Smooth muscle cell (in vitro differentiated cells): ENCODE results near the gene FAF1. TPM values are rescaled to one million over a fixed set of nuclear protein-coding genes. Genes with fewer than 3 reads are reported as not detected.

Experiments used
- polyA plus RNA-seq: library from polyadenylated mRNA; unstranded; fragments of >200 nt; fragmentation: Nextera tagmentation; extraction: Ambion mirVana; gene quantifications from 2 replicates; pipeline ENCODE4 v1.2.1, GENCODE V29; 2016
- small RNA-seq: library from RNA; depleted of rRNA; stranded (forward); fragments of <200 nt; gene quantifications from one replicate; pipeline ENCODE3, GENCODE V24; 2014
- total RNA-seq: library from RNA; depleted of rRNA; stranded (reverse); fragments of >200 nt; gene quantifications from 2 replicates; pipeline ENCODE4 v1.2.3, GENCODE V29; 2014

FAF1 gene
- total and polyA plus RNA-seq, 2 experiments from 2014 or later = 51.5 to 51.6 TPM

Small RNAs within 50 kb of the gene (small RNA-seq; reads per million reads assigned to genes)
- gene RNU6-1026P = not detected

Other genes with a start within 250 kb of the FAF1 start
- 1.3 and 4.3 TPM in 2 replicates for gene CDKN2C, start 10.0 kb upstream of the FAF1 start, total RNA-seq
- 1.6 and 3.2 TPM in 2 replicates for gene CDKN2C, start 10.0 kb upstream of the FAF1 start, polyA plus RNA-seq
- gene C1orf185, start 142.0 kb upstream of the FAF1 start, total RNA-seq = not detected in 2 replicates
- not detected in 2 replicates for gene C1orf185, start 142.0 kb upstream of the FAF1 start, polyA plus RNA-seq